Ovary (tissue), 3 donors: ENCODE measurements around the gene ERN1.

ENCODE experiments used
- EP300 ChIP-seq: sonication (generic); formaldehyde crosslinking; IDR thresholded peaks from one replicate; pipeline ENCODE4 v1.6.1; 2017; ENCODE audit warnings: antibody characterized with exemption
- POLR2A ChIP-seq: fragments of 450-650 bp; IDR thresholded peaks from one replicate; pipeline ENCODE4 v1.6.1; 2017; ENCODE audit warnings: antibody characterized with exemption, mild to moderate bottlenecking, moderate library complexity
- TF ChIP-seq, protein P1 (sequence below), 3 donors: fragments of 450-650 bp in 2 of 3; fragments of 200-600 bp in 1 of 3; IDR thresholded peaks; one replicate each; pipeline versions ENCODE4 v1.5.1 to v1.8.0; 2016 to 2022; ENCODE audit warnings: antibody characterized with exemption in 3 of 3, mild to moderate bottlenecking in 1 of 3
- donor health status: DM: no; HTN: no; CAD: no.

DNA sequence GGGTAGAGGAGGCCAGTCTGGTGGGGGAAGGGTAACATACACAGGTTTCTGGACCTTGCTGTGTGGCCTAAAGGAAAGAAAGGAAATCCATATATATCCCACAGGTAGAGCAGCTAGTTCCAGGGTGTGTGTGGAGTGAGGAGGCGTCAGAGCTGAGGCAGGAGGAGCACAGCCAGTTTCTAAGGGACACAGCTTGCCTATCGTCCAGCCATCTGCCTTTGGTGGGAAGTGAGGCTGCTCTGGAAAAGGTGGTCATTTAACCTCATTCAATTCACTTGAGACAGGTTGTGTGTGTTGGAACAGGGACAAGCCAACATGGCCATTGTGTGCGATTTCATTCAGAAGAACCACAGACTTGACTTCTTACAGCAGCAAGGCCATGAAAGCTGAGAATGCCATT, 36.9 kb upstream of the ERN1 start:
- TF ChIP-seq POLR2A (no peak), EP300 (no peak)
- TF ChIP-seq, protein P1, sequence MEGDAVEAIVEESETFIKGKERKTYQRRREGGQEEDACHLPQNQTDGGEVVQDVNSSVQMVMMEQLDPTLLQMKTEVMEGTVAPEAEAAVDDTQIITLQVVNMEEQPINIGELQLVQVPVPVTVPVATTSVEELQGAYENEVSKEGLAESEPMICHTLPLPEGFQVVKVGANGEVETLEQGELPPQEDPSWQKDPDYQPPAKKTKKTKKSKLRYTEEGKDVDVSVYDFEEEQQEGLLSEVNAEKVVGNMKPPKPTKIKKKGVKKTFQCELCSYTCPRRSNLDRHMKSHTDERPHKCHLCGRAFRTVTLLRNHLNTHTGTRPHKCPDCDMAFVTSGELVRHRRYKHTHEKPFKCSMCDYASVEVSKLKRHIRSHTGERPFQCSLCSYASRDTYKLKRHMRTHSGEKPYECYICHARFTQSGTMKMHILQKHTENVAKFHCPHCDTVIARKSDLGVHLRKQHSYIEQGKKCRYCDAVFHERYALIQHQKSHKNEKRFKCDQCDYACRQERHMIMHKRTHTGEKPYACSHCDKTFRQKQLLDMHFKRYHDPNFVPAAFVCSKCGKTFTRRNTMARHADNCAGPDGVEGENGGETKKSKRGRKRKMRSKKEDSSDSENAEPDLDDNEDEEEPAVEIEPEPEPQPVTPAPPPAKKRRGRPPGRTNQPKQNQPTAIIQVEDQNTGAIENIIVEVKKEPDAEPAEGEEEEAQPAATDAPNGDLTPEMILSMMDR (IDR thresholded peaks at IDR 0.05) = no peak
